GM23338 (cell line): ENCODE data around the gene CCDC92B. TPM values are rescaled to one million over a fixed set of nuclear protein-coding genes. Genes with fewer than 3 reads are reported as not detected.

Experiments
- ATAC-seq: fragments of 200-7000 bp; cut with Tn5 transposase; 3 replicates; pipeline ENCODE4 v1.9.1; 2020
- DNase-seq: peaks from one replicate; pipeline ENCODE4 v3.0.0-alpha.2; 2015; ENCODE audit warnings: low spot score
- H2AFZ ChIP-seq: fragments of 200-600 bp; sonication (generic); 2 replicates; pipeline ENCODE4 v1.8.0; 2016; ENCODE audit warnings: antibody characterized with exemption, mild to moderate bottlenecking, moderate library complexity
- H3F3A ChIP-seq: fragments of 200-600 bp; sonication (generic); replicated peaks from 2 replicates; pipeline ENCODE4 v1.8.0; 2017; ENCODE audit warnings: antibody characterized with exemption, mixed run types, low read depth
- H3K27ac ChIP-seq: fragments of 200-600 bp; sonication (generic); 2 replicates; pipeline ENCODE4 v1.6.1; 2016; ENCODE audit warnings: low read depth
- H3K27me3 ChIP-seq: fragments of 200-600 bp; sonication (generic); 2 replicates; pipeline ENCODE4 v1.8.0; 2016; ENCODE audit warnings: mild to moderate bottlenecking, mixed run types, moderate library complexity; ENCODE audit not compliant: insufficient read depth
- H3K36me3 ChIP-seq: fragments of 200-600 bp; sonication (generic); 2 replicates; pipeline ENCODE4 v1.8.0; 2016; ENCODE audit warnings: mild to moderate bottlenecking; ENCODE audit not compliant: insufficient read depth
- H3K4me1 ChIP-seq: fragments of 200-600 bp; sonication (generic); 2 replicates; pipeline ENCODE4 v1.8.0; 2016; ENCODE audit warnings: mild to moderate bottlenecking, moderate library complexity; ENCODE audit not compliant: insufficient read depth
- H3K4me2 ChIP-seq: fragments of 200-600 bp; sonication (generic); 2 replicates; pipeline ENCODE4 v1.7.1; 2017; ENCODE audit warnings: mixed run types
- H3K4me3 ChIP-seq: fragments of 200-600 bp; sonication (generic); 2 replicates; pipeline ENCODE4 v1.6.1; 2016; ENCODE audit warnings: mixed run types
- H3K79me2 ChIP-seq: fragments of 200-600 bp; sonication (generic); replicated peaks from 2 replicates; pipeline ENCODE4 v1.8.0; 2017; ENCODE audit warnings: mild to moderate bottlenecking; ENCODE audit not compliant: insufficient read depth
- H3K9me2 ChIP-seq: fragments of 200-600 bp; sonication (generic); 2 replicates; pipeline ENCODE4 v1.8.0; 2017; ENCODE audit not compliant: insufficient read depth
- H4K20me1 ChIP-seq: fragments of 200-600 bp; sonication (generic); replicated peaks from 2 replicates; pipeline ENCODE4 v1.8.0; 2017; ENCODE audit warnings: mild to moderate bottlenecking; ENCODE audit not compliant: insufficient read depth
- H3K27ac Mint-ChIP-seq: 2 replicates; pipeline ENCODE4 v1.8.0; 2020; ENCODE audit warnings: inconsistent platforms, mild to moderate bottlenecking, moderate library complexity, mixed read lengths
- H3K27me3 Mint-ChIP-seq: 3 replicates; pipeline ENCODE4 v1.8.0; 2022; ENCODE audit warnings: low read depth, mild to moderate bottlenecking, moderate library complexity, mixed read lengths, inconsistent platforms; ENCODE audit not compliant: insufficient read depth, poor library complexity
- H3K36me3 Mint-ChIP-seq: 3 replicates; pipeline ENCODE4 v1.8.0; 2021; ENCODE audit warnings: low read depth, mild to moderate bottlenecking, inconsistent platforms, moderate library complexity, mixed read lengths
- H3K4me1 Mint-ChIP-seq: 3 replicates; pipeline ENCODE4 v1.8.0; 2020; ENCODE audit warnings: mild to moderate bottlenecking, inconsistent platforms, mixed read lengths
- H3K4me3 Mint-ChIP-seq: 3 replicates; pipeline ENCODE4 v1.8.0; 2021; ENCODE audit warnings: moderate library complexity, mild to moderate bottlenecking, inconsistent platforms, mixed read lengths
- H3K9me3 Mint-ChIP-seq: 3 replicates; pipeline ENCODE4 v1.8.0; 2020; ENCODE audit warnings: moderate library complexity, mild to moderate bottlenecking, inconsistent platforms, mixed read lengths
- CREB1 ChIP-seq: fragments of 250-450 bp; sonication (Bioruptor Pico); IDR thresholded peaks from 2 replicates; pipeline ENCODE4 v1.5.0; 2020; ENCODE audit warnings: low read depth, mild to moderate bottlenecking, moderate library complexity
- REST ChIP-seq: IDR thresholded peaks from one replicate; pipeline ENCODE4 v1.6.1; 2018; ENCODE audit warnings: antibody characterized with exemption; ENCODE audit not compliant: unreplicated experiment
- ZNF462 ChIP-seq: fragments of 250-450 bp; sonication (Bioruptor Pico); IDR thresholded peaks from 2 replicates; pipeline ENCODE4 v1.5.0; 2020; ENCODE audit warnings: mild to moderate bottlenecking, moderate library complexity
- polyA plus RNA-seq: library from polyadenylated mRNA; unstranded; fragments of >200 nt; fragmentation: Nextera tagmentation; extraction: Ambion mirVana; gene quantifications from 2 replicates; pipeline ENCODE4 v1.2.1, GENCODE V29; 2016
- total RNA-seq: library from RNA; depleted of rRNA; stranded (reverse); fragments of >200 nt; shearing (Covaris generic); gene quantifications from 2 replicates; pipeline ENCODE4 v1.2.3, GENCODE V29; 2014

Gene CCDC92B
- total and polyA plus RNA-seq, 2 experiments from 2014 or later = 5.7 to 9.1 TPM

GRCh38 chr17:2705888-2706795, 43.3 kb downstream of the CCDC92B start (continued):
- TF ChIP-seq REST (no peak), ZNF462 (no peak)

GRCh38 chr17:2705263-2705662, 44.2 kb downstream of the CCDC92B start:
- Mint-ChIP-seq H3K36me3 (peaks cover 23% of the 10 kb centered on the region), H3K27me3 (peaks cover 13% of the 10 kb centered on the region), H3K9me3 (no peaks in the 10 kb centered on the region), H3K4me3 (no peak overlapping the region; the same call in 2 of the 3 replicates), H3K27ac (peak overlapping the region; percentile 8; the same call in 1 of the 2 replicates), H3K4me1 (peaks cover 37% of the 10 kb centered on the region)
- ATAC-seq = no peak
- Histone ChIP-seq H3K79me2 (peaks cover 51% of the 10 kb centered on the region), H3K4me2 (no peak overlapping the region), H2AFZ (no peak overlapping the region), H3K36me3 (no peaks in the 10 kb centered on the region), H3F3A (peaks cover 2% of the 10 kb centered on the region; the same call in 1 of the 2 replicates), H3K4me3 (no peak overlapping the region), H3K4me1 (peaks cover 20% of the 10 kb centered on the region), H4K20me1 (peaks cover 9% of the 10 kb centered on the region), H3K9me2 (no peaks in the 10 kb centered on the region), H3K27me3 (peaks cover 1% of the 10 kb centered on the region; the same call in 1 of the 2 replicates), H3K27ac (0 out of 2 replicates have a peak overlapping the region, but pooled peaks have one; percentile 50)
- no peak for DNase-seq
- TF ChIP-seq ZNF462 = no peak
- TF ChIP-seq CREB1 (CRISPR knock-in tag) = no peak
